KBM-7 (cell line): Measurements from ENCODE around the gene CRYAB.

Source experiments
- DNase-seq: peaks from one replicate; pipeline ENCODE4 v3.0.0-alpha.2; 2015
- in situ Hi-C: fragments of 300-500 bp; cut with MboI; formaldehyde crosslinking; loops from 2 replicates; pipeline ENCODE4 v1.14.3; 2020; ENCODE audit warnings: low sequenced_read_pairs, low pct_unique_long_range_greater_than_20kb, mixed read lengths

CRYAB gene

DNA sequence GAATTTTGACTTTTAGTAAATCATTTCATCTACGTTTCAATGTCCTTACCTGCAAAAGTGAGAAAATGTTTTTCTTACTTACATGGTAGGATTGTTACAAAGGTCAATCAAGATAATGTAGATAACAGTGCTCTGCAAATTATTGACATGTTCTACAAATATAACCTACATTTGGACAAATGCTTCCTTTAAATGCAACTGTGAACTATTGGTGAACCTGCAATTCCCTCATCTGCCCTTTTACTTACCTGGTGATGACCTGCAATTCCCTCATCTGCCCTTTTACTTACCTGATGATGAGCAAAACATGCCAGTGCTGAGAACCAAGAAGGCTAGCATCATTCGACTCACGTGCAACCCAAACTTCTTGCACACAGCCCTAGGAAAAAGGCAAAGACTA, 51.3 kb downstream of the CRYAB start:
- in situ Hi-C loops = no loop called here
- DNase-seq = no peak
